Naive thymus-derived CD8-positive, alpha-beta T cell (primary cell): ENCODE measurements around the gene RNF148. TPM values are rescaled to one million over a fixed set of nuclear protein-coding genes. Genes with fewer than 3 reads are reported as not detected.

Experiments
- ATAC-seq, 2 donors: fragments of 150-1000 bp; cut with Tn5 transposase in 1 of 2; sonication (Bioruptor Pico), chemical (Tn5 transposase) in 1 of 2; 1 replicate in 1 of 2; 2 replicates in 1 of 2; pipeline ENCODE4 v1.10.0; 2021; ENCODE audit warnings: mild to moderate bottlenecking in 2 of 2, moderate library complexity in 2 of 2
- POLR2A ChIA-PET: fragments of 350-600 bp; sonication (Branson Sonifier 250); formaldehyde crosslinking; loops from one replicate; lab custom pipeline; 2021; ENCODE audit warnings: antibody characterized with exemption; lab: Charles Lee
- DNase-seq, 10 donors: peaks; one replicate each; pipeline versions ENCODE4 v3.0.0 to v3.0.0-alpha.2; 2020 to 2022
- H3K27ac Mint-ChIP-seq, 10 donors: one replicate each; pipeline ENCODE4 v1.8.0; 2020 to 2022; ENCODE audit warnings: mild to moderate bottlenecking in 10 of 10, mixed read lengths in 10 of 10, moderate library complexity in 4 of 10, inconsistent platforms in 1 of 10
- H3K27me3 Mint-ChIP-seq, 5 donors: one replicate each; pipeline ENCODE4 v1.8.0; 2021 to 2022; ENCODE audit warnings: mixed read lengths in 5 of 5
- H3K36me3 Mint-ChIP-seq, 3 donors: one replicate each; pipeline ENCODE4 v1.8.0; 2020 to 2022; ENCODE audit warnings: mixed read lengths in 3 of 3, mild to moderate bottlenecking in 2 of 3, inconsistent platforms in 1 of 3
- H3K4me1 Mint-ChIP-seq, 4 donors: one replicate each; pipeline ENCODE4 v1.8.0; 2021 to 2022; ENCODE audit warnings: mixed read lengths in 4 of 4
- H3K4me3 Mint-ChIP-seq, 10 donors: one replicate each; pipeline ENCODE4 v1.8.0; 2020 to 2022; ENCODE audit warnings: mild to moderate bottlenecking in 10 of 10, mixed read lengths in 10 of 10, moderate library complexity in 6 of 10, inconsistent platforms in 1 of 10
- H3K9me3 Mint-ChIP-seq, 9 donors: one replicate each; pipeline ENCODE4 v1.8.0; 2020 to 2022; ENCODE audit warnings: mixed read lengths in 9 of 9, mild to moderate bottlenecking in 3 of 9, inconsistent platforms in 1 of 9, moderate library complexity in 1 of 9
- polyA plus RNA-seq, 3 donors: library from polyadenylated mRNA; unstranded; fragments of 300-500 nt; fragmentation: Illumina TruSeq; gene quantifications; one replicate each; pipeline ENCODE4 v1.2.3, GENCODE V29; 2021
- total RNA-seq, 8 experiments: library from RNA in 2 of 8; stranded (reverse) in 2 of 8; gene quantifications; one replicate each; pipeline ENCODE4 v1.2.3 and lab custom pipeline; 2021 to 2026

Gene RNF148
- total and polyA plus RNA-seq, 5 experiments from 2014 or later: not detected

DNA sequence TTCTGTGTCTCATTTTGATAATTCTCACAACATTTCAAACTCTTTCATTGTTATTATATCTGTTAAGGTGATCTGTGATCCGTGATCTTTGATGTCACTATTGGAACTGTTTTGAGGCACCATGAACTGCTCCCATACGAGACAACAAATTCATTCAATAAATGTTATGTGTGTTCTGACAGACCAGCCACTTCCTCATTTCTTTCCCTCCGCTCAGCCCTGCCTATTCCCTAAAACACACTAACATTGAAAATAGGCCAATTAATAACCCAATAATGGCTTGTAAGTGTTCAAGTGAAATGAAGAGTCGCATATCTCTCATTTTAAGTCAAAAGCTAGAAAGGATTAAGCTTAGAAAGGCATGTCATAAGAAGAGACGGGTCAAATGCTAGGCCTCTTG is 49.0 kb downstream of the RNF148 start:
- H3K27me3 Mint-ChIP-seq: no peaks in the 10 kb centered on the region
- ATAC-seq: no peak
- H3K4me1 Mint-ChIP-seq: no peaks in the 10 kb centered on the region
- peaks cover 0 to 10% (median 4%) of the 10 kb centered on the region in 9 donors for H3K9me3 Mint-ChIP-seq
- no peak overlapping the region for H3K4me3 Mint-ChIP-seq
- H3K27ac Mint-ChIP-seq: no peak overlapping the region
- POLR2A ChIA-PET: no interaction called here
- H3K36me3 Mint-ChIP-seq: no peaks in the 10 kb centered on the region
- DNase-seq: no peak

DNA sequence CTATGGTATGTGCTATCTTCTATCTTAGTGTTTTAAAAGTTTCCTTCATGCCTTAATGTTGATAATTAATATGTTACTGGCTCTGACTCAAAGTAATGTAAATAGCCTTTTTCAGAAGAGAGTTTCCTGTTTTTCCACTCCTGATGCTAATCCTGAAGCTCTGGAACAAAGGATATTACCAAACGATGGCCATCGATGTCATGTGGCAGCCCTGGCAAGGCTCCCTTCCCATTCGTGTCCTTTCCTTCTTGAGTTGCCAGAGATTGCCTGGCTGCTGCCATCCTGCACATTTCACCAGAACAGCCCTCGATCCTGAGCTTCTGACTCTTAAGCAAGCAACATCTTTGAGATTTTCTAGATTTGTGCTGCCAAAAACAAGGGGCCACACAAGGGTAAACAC is 49.8 kb downstream of the RNF148 start:
- H3K27me3 Mint-ChIP-seq: no peaks in the 10 kb centered on the region
- H3K9me3 Mint-ChIP-seq: peaks cover 0 to 10% (median 4%) of the 10 kb centered on the region in 9 donors
- H3K36me3 Mint-ChIP-seq: no peaks in the 10 kb centered on the region
- no peak overlapping the region for H3K4me3 Mint-ChIP-seq
- H3K27ac Mint-ChIP-seq: no peak overlapping the region
- H3K4me1 Mint-ChIP-seq: no peaks in the 10 kb centered on the region
- no peak for DNase-seq
- ATAC-seq: no peak
- POLR2A ChIA-PET: no interaction called here

Other genes with a start within 250 kb of the RNF148 start
- not detected for gene RNF133, start 3.8 kb downstream of the RNF148 start, total RNA-seq
- not detected for gene RNF133, start 3.8 kb downstream of the RNF148 start, polyA plus RNA-seq
- gene CADPS2, start 183.5 kb upstream of the RNF148 start, total RNA-seq: not detected
- not detected for gene CADPS2, start 183.5 kb upstream of the RNF148 start, polyA plus RNA-seq